GM12878 (cell line): ENCODE data around the gene C14orf119. TPM values are rescaled to one million over a fixed set of nuclear protein-coding genes. Genes with fewer than 3 reads are reported as not detected.

ENCODE experiments used
- ATAC-seq: fragments of 200-7000 bp; cut with Tn5 transposase; 3 replicates; pipeline ENCODE4 v1.9.1; 2020; ENCODE audit warnings: mild to moderate bottlenecking, moderate library complexity
- BruUV-seq: library from RNA; stranded (reverse); fragments of 400-500 nt; replicated peaks from 2 replicates; lab custom pipeline; 2021; lab: Mats Ljungman, UMichigan
- CTCF ChIA-PET: fragments of 300-600 bp; sonication (Branson Sonifier 250); formaldehyde crosslinking; extraction: SDS; loops from one replicate; lab custom pipeline; 2021; ENCODE audit warnings: inconsistent platforms; lab: Yijun Ruan, JAX
- POLR2A ChIA-PET: fragments of 350-600 bp; formaldehyde crosslinking; extraction: SDS; loops from one replicate; lab custom pipeline; 2021; ENCODE audit warnings: inconsistent platforms; lab: Charles Lee
- RAD21 ChIA-PET: fragments of 300-600 bp; sonication (Branson Sonifier 250); formaldehyde crosslinking; loops from one replicate; lab custom pipeline; 2023; ENCODE audit warnings: antibody characterized with exemption; ENCODE audit not compliant: unreplicated experiment; lab: Charles Lee
- SMC1A ChIA-PET: fragments of 300-600 bp; sonication (Branson Sonifier 250); formaldehyde crosslinking; loops from one replicate; lab custom pipeline; 2023; ENCODE audit not compliant: unreplicated experiment, uncharacterized antibody; lab: Charles Lee
- DNase-seq: peaks from one replicate; pipeline ENCODE4 v3.0.0-alpha.2; 2011; ENCODE audit warnings: low read depth, low spot score
- FAIRE-seq: peaks from 3 replicates; lab custom pipeline; 2011; peaks lifted over from hg19 to GRCh38; lab: Jason Lieb, UNC
- H2AFZ ChIP-seq: 2 replicates; pipeline ENCODE4 v1.6.0; 2011; ENCODE audit warnings: low read depth, low read length, control low read depth; ENCODE audit not compliant: control insufficient read depth
- H3K27ac ChIP-seq: 2 replicates; pipeline ENCODE4 v1.5.1; 2011; ENCODE audit warnings: control low read depth; ENCODE audit not compliant: control insufficient read depth, insufficient read depth
- H3K27me3 ChIP-seq, 2 experiments: replicated peaks in 1 of 2; 2 replicates each; pipeline versions ENCODE4 v1.6.0 to v1.6.1; 2011; ENCODE audit warnings: low read length in 1 of 2; ENCODE audit not compliant: control insufficient read depth in 2 of 2, insufficient read depth in 2 of 2
- H3K36me3 ChIP-seq, 2 experiments: 2 replicates each; pipeline ENCODE4 v1.5.1; 2011; ENCODE audit warnings: low read length in 1 of 2; ENCODE audit not compliant: control insufficient read depth in 2 of 2, insufficient read depth in 2 of 2
- H3K4me1 ChIP-seq: 2 replicates; pipeline ENCODE4 v1.6.1; 2011; ENCODE audit warnings: mild to moderate bottlenecking, low read length, moderate library complexity, mixed read lengths; ENCODE audit not compliant: control insufficient read depth, insufficient read depth
- H3K4me2 ChIP-seq: 2 replicates; pipeline ENCODE4 v1.6.0; 2011; ENCODE audit warnings: control low read depth; ENCODE audit not compliant: control insufficient read depth, insufficient read depth
- H3K4me3 ChIP-seq: fragments of 200-600 bp; sonication (generic); 2 replicates; pipeline ENCODE4 v1.5.1; 2016
- H3K79me2 ChIP-seq: 2 replicates; pipeline ENCODE4 v1.6.0; 2011; ENCODE audit warnings: low read length; ENCODE audit not compliant: control insufficient read depth, insufficient read depth
- H3K9ac ChIP-seq: 2 replicates; pipeline ENCODE4 v1.8.0; 2011; ENCODE audit warnings: low read length, control low read depth, mixed read lengths; ENCODE audit not compliant: control insufficient read depth, insufficient read depth
- H3K9me3 ChIP-seq: replicated peaks from 3 replicates; pipeline ENCODE4 v1.5.1; 2011; ENCODE audit warnings: mild to moderate bottlenecking, low read length; ENCODE audit not compliant: control insufficient read depth, insufficient read depth
- H4K20me1 ChIP-seq: 2 replicates; pipeline ENCODE4 v1.6.0; 2011; ENCODE audit not compliant: control insufficient read depth, insufficient read depth
- CREM ChIP-seq: IDR thresholded peaks from 2 replicates; pipeline ENCODE4 v1.6.1; 2014; ENCODE audit warnings: antibody characterized with exemption, low read depth
- IRF4 ChIP-seq: IDR thresholded peaks from 2 replicates; pipeline ENCODE4 v1.6.1; 2011; ENCODE audit warnings: low read depth, low read length
- NR2C2 ChIP-seq: IDR thresholded peaks from 2 replicates; pipeline ENCODE4 v1.6.1; 2011; ENCODE audit warnings: borderline replicate concordance, low read depth; ENCODE audit not compliant: control insufficient read depth, insufficient read length
- NR2F1 ChIP-seq: fragments of 450-650 bp; conservative IDR thresholded peaks from 2 replicates; pipeline ENCODE4 v1.6.1; 2017; ENCODE audit warnings: mild to moderate bottlenecking
- RAD21 ChIP-seq: IDR thresholded peaks from 2 replicates; pipeline ENCODE4 v1.6.1; 2011; ENCODE audit warnings: mild to moderate bottlenecking, low read depth, low read length, moderate library complexity; ENCODE audit not compliant: insufficient read depth
- SUZ12 ChIP-seq: fragments of 200-600 bp; sonication (generic); IDR thresholded peaks from one replicate; pipeline ENCODE4 v1.6.1; 2018; ENCODE audit warnings: antibody characterized with exemption, mild to moderate bottlenecking; ENCODE audit not compliant: unreplicated experiment
- ZNF217 ChIP-seq: fragments of 450-650 bp; IDR thresholded peaks from 2 replicates; pipeline ENCODE4 v1.6.1; 2017; ENCODE audit warnings: antibody characterized with exemption, mild to moderate bottlenecking
- WGBS: methylation state at CpG from one replicate; pipeline ENCODE4 v1.1.6; 2016; ENCODE audit warnings: low lambda C conversion rate; ENCODE audit not compliant: insufficient replicate concordance, insufficient coverage; ENCODE audit errors: missing lambda C conversion rate; 5-methylcytosine and 5-hydroxymethylcytosine counted together
- in situ Hi-C: fragments of 300-500 bp; cut with MboI; formaldehyde crosslinking; loops from 9 replicates; pipeline ENCODE4 v1.14.3; 2018; ENCODE audit warnings: mixed read lengths
- intact Hi-C: fragments of 100-400 bp; cut with micrococcal nuclease; formaldehyde crosslinking; loops from one replicate; pipeline ENCODE4 v1.14.2; 2022; ENCODE audit not compliant: unreplicated experiment
- polyA plus RNA-seq, 11 experiments: library from polyadenylated mRNA; depleted of rRNA in 4 of 11; unstranded in 6 of 11; stranded (reverse) in 5 of 11; fragments of >200 nt; fragmentation: Nextera tagmentation in 4 of 11; fragmentation: Illumina TruSeq in 1 of 11; extraction: Ambion mirVana in 4 of 11; extraction: Trizol in 1 of 11; gene quantifications; 1 replicate in 1 of 11; 2 replicates in 10 of 11; pipeline versions ENCODE4 v1.2.1 to v1.2.3, GENCODE V29; 2011 to 2016; ENCODE audit warnings: inconsistent platforms in 2 of 11, missing spikeins in 2 of 11, low read depth in 1 of 11
- total RNA-seq, 4 experiments: library from RNA; depleted of rRNA in 3 of 4; stranded (reverse); fragments of >200 nt in 3 of 4; fragmentation: Illumina TruSeq in 1 of 4; extraction: Trizol in 1 of 4; gene quantifications; 2 replicates each; pipeline versions ENCODE4 v1.2.1 to v1.2.3, GENCODE V29; 2013 to 2021
- TF ChIP-seq, protein P1 (sequence below): fragments of 450-650 bp; IDR thresholded peaks from 2 replicates; pipeline ENCODE4 v1.6.1; 2017; ENCODE audit warnings: mild to moderate bottlenecking
- TF ChIP-seq, protein P2 (sequence below): fragments of 450-650 bp; IDR thresholded peaks from 2 replicates; pipeline ENCODE4 v1.6.1; 2016; ENCODE audit warnings: mild to moderate bottlenecking
- TF ChIP-seq, protein P3 (sequence below): fragments of 450-650 bp; IDR thresholded peaks from 2 replicates; pipeline ENCODE4 v1.6.1; 2018; ENCODE audit warnings: borderline replicate concordance, mild to moderate bottlenecking; ENCODE audit not compliant: partially characterized antibody

Gene C14orf119
- total and polyA plus RNA-seq, 10 of the 15 experiments (the other 5 are each of a cell fraction or from before 2014, with no cell fraction given), result 32.3 to 228 (median 57.6) TPM

DNA sequence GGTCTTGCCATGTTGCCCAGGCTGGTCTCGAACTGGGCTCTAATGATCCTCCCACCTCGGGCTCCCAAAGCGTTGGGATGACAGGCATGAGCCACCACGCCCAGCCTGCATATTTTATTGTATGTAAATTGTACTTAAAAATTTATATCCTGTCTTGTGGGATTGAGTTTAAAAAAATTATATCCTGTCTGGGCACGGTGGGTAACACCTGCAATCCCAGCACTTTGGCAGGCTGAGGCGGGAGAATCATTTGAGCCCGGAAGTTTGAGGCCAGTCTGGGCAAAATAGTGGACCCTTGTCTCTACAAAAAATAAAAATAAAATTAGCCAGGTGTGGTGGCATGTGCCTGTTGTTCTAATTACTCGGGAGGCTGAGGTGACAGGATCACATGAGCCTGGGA, 37.7 kb downstream of the C14orf119 start:
- Histone ChIP-seq H3K79me2 (no peaks in the 10 kb centered on the region), H3K27me3 (no peaks in the 10 kb centered on the region; a peak in 1 of 4 replicates), H3K4me3 (no peak overlapping the region), H2AFZ (no peak overlapping the region), H4K20me1 (no peaks in the 10 kb centered on the region), H3K36me3 (no peaks in the 10 kb centered on the region), H3K27ac (no peak overlapping the region), H3K9ac (no peak overlapping the region), H3K9me3 (no peaks in the 10 kb centered on the region), H3K4me1 (no peaks in the 10 kb centered on the region), H3K4me2 (no peak overlapping the region)
- DNase-seq, result no peak
- in situ Hi-C loops (no loop called here), intact Hi-C loops (no loop called here)
- no peak for ATAC-seq
- 21% methylated on average over 8 of the region's 8 CpGs for WGBS
- ChIA-PET POLR2A (interaction anchor here (0.7 kb wide), 1 partner anchor 189 kb away, joined by 3 read pairs; no protein-coding TSS in a partner anchor), SMC1A (interaction anchor here (0.8 kb wide), 1 partner anchor 72 kb away, joined by 3 read pairs; no protein-coding TSS in a partner anchor), RAD21 (interaction anchor here (0.7 kb wide), 1 partner anchor 285 kb away, joined by 3 read pairs; no protein-coding TSS in a partner anchor), CTCF (interaction anchor here (0.6 to 0.9 kb wide), 2 partner anchors 8 to 101 kb away, joined by 3 read pairs; no protein-coding TSS in a partner anchor)
- FAIRE-seq, result no peak
- BruUV-seq, result no TSS peak
- no peak for TF ChIP-seq NR2F1
- no peak for TF ChIP-seq SUZ12
- TF ChIP-seq, protein P1, sequence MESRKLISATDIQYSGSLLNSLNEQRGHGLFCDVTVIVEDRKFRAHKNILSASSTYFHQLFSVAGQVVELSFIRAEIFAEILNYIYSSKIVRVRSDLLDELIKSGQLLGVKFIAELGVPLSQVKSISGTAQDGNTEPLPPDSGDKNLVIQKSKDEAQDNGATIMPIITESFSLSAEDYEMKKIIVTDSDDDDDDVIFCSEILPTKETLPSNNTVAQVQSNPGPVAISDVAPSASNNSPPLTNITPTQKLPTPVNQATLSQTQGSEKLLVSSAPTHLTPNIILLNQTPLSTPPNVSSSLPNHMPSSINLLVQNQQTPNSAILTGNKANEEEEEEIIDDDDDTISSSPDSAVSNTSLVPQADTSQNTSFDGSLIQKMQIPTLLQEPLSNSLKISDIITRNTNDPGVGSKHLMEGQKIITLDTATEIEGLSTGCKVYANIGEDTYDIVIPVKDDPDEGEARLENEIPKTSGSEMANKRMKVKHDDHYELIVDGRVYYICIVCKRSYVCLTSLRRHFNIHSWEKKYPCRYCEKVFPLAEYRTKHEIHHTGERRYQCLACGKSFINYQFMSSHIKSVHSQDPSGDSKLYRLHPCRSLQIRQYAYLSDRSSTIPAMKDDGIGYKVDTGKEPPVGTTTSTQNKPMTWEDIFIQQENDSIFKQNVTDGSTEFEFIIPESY, result no peak
- no peak for TF ChIP-seq IRF4
- TF ChIP-seq, protein P2, sequence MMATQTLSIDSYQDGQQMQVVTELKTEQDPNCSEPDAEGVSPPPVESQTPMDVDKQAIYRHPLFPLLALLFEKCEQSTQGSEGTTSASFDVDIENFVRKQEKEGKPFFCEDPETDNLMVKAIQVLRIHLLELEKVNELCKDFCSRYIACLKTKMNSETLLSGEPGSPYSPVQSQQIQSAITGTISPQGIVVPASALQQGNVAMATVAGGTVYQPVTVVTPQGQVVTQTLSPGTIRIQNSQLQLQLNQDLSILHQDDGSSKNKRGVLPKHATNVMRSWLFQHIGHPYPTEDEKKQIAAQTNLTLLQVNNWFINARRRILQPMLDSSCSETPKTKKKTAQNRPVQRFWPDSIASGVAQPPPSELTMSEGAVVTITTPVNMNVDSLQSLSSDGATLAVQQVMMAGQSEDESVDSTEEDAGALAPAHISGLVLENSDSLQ, result no peak
- TF ChIP-seq, protein P3, sequence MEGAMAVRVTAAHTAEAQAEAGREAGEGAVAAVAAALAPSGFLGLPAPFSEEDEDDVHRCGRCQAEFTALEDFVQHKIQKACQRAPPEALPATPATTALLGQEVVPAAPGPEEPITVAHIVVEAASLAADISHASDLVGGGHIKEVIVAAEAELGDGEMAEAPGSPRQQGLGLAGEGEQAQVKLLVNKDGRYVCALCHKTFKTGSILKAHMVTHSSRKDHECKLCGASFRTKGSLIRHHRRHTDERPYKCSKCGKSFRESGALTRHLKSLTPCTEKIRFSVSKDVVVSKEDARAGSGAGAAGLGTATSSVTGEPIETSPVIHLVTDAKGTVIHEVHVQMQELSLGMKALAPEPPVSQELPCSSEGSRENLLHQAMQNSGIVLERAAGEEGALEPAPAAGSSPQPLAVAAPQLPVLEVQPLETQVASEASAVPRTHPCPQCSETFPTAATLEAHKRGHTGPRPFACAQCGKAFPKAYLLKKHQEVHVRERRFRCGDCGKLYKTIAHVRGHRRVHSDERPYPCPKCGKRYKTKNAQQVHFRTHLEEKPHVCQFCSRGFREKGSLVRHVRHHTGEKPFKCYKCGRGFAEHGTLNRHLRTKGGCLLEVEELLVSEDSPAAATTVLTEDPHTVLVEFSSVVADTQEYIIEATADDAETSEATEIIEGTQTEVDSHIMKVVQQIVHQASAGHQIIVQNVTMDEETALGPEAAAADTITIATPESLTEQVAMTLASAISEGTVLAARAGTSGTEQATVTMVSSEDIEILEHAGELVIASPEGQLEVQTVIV, result no peak
- TF ChIP-seq RAD21, result no peak
- no peak for TF ChIP-seq CREM
- no peak for TF ChIP-seq NR2C2
- TF ChIP-seq ZNF217, result no peak
